Fibroblast of the aortic adventitia (primary cell): ENCODE measurements around the gene LRRC43. TPM values are rescaled to one million over a fixed set of nuclear protein-coding genes. Genes with fewer than 3 reads are reported as not detected.

Experiments
- DNase-seq: peaks from one replicate; pipeline ENCODE4 v3.0.0-alpha.2; 2010; ENCODE audit warnings: low read depth
- H3K4me3 ChIP-seq: 2 replicates; pipeline ENCODE4 v1.5.1; 2011; ENCODE audit warnings: low read depth, mild to moderate bottlenecking, control low read depth, low read length, moderate library complexity
- CTCF ChIP-seq: IDR thresholded peaks from 2 replicates; pipeline ENCODE4 v1.5.1; 2011; ENCODE audit warnings: mild to moderate bottlenecking, low read length, control low read depth, inconsistent platforms; ENCODE audit not compliant: insufficient read depth
- total RNA-seq: library from RNA; depleted of rRNA; stranded (reverse); fragments of >200 nt; gene quantifications from 2 replicates; pipeline ENCODE4 v1.2.3, GENCODE V29; 2012; ENCODE audit warnings: low replicate concordance

LRRC43 gene
- total RNA-seq, 1 donor = 3.5 TPM

GRCh38 chr12:122183588-122183940, 641 bp downstream of the LRRC43 start:
- no peak for DNase-seq
- TF ChIP-seq CTCF = no peak
- H3K4me3 ChIP-seq = no peak overlapping the region

- H3K4me3 ChIP-seq = no peak overlapping the region
- TF ChIP-seq CTCF = no peak
- DNase-seq = no peak
Observed at GRCh38 chr12:122184517-122184916, 1.6 kb downstream of the LRRC43 start.

- H3K4me3 ChIP-seq = no peak overlapping the region
- TF ChIP-seq CTCF = no peak
- DNase-seq = no peak
Observed at GRCh38 chr12:122185079-122185478, 2.2 kb downstream of the LRRC43 start.

- DNase-seq = no peak
Observed at GRCh38 chr12:122185494-122186082, 2.7 kb downstream of the LRRC43 start.

GRCh38 chr12:122187466-122187865, 4.5 kb downstream of the LRRC43 start:
- no peak for TF ChIP-seq CTCF
- no peak overlapping the region for H3K4me3 ChIP-seq
- DNase-seq = no peak

More at GRCh38 chr12:122185494-122186082, 2.7 kb downstream of the LRRC43 start:
- TF ChIP-seq CTCF = no peak
- H3K4me3 ChIP-seq = no peak overlapping the region

GRCh38 chr12:122189626-122190475, 6.9 kb downstream of the LRRC43 start:
- no peak overlapping the region for H3K4me3 ChIP-seq
- no peak for DNase-seq
- no peak for TF ChIP-seq CTCF
